SK-N-SH (cell line): ENCODE measurements around the gene STXBP1. TPM values are rescaled to one million over a fixed set of nuclear protein-coding genes. Genes with fewer than 3 reads are reported as not detected.
A peak's percentile ranks its signal among the peaks of the same experiment; 100 is the strongest.

Experiments used
- CTCF ChIA-PET: fragments of 300-600, 350-600 bp; formaldehyde crosslinking; extraction: SDS; loops from one replicate; lab custom pipeline; 2021; lab: Yijun Ruan, JAX
- POLR2A ChIA-PET: fragments of 350-600 bp; sonication (Branson Sonifier 250); formaldehyde crosslinking; extraction: SDS; loops from one replicate; lab custom pipeline; 2020; ENCODE audit warnings: antibody characterized with exemption, inconsistent platforms; lab: Yijun Ruan, JAX
- DNase-seq: peaks from one replicate; pipeline ENCODE4 v3.0.0; 2012
- H2AFZ ChIP-seq: fragments of 200-600 bp; sonication (generic); 2 replicates; pipeline ENCODE4 v1.8.1; 2016; ENCODE audit warnings: antibody characterized with exemption, mild to moderate bottlenecking, low read depth
- H3F3A ChIP-seq: fragments of 200-600 bp; sonication (generic); replicated peaks from 2 replicates; pipeline ENCODE3; 2016; ENCODE audit warnings: antibody characterized with exemption, mild to moderate bottlenecking; ENCODE audit not compliant: insufficient read depth
- H3K27ac ChIP-seq, 2 experiments: fragments of 200-500 bp in 1 of 2; fragments of 200-600 bp in 1 of 2; sonication (Bioruptor generic) in 1 of 2; sonication (generic), shearing (Covaris generic) in 1 of 2; 2 replicates each; pipeline versions ENCODE4 v1.5.1 to v1.6.1; 2014 to 2016; ENCODE audit warnings: low read depth in 2 of 2, inconsistent platforms in 1 of 2, low read length in 1 of 2, mild to moderate bottlenecking in 1 of 2, mixed read lengths in 1 of 2
- H3K27me3 ChIP-seq: fragments of 200-600 bp; sonication (generic), shearing (Covaris generic); 2 replicates; pipeline ENCODE4 v1.6.1; 2016; ENCODE audit warnings: mixed run types; ENCODE audit not compliant: insufficient read depth
- H3K36me3 ChIP-seq, 2 experiments: fragments of 200-500 bp in 1 of 2; fragments of 200-600 bp in 1 of 2; sonication (Bioruptor generic) in 1 of 2; sonication (generic) in 1 of 2; replicated peaks in 1 of 2; 2 replicates each; pipeline versions ENCODE3 to v1.5.1; 2014 to 2016; ENCODE audit warnings: low read length in 1 of 2, mild to moderate bottlenecking in 1 of 2; ENCODE audit not compliant: insufficient read depth in 2 of 2, control insufficient read depth in 1 of 2
- H3K4me1 ChIP-seq, 2 experiments: fragments of 200-500 bp in 1 of 2; fragments of 200-600 bp in 1 of 2; sonication (Bioruptor generic) in 1 of 2; sonication (generic), shearing (Covaris generic) in 1 of 2; 2 replicates each; pipeline versions ENCODE4 v1.5.1 to v1.6.1; 2014 to 2016; ENCODE audit warnings: low read depth in 1 of 2, low read length in 1 of 2, mixed run types in 1 of 2; ENCODE audit not compliant: insufficient read depth in 2 of 2, control insufficient read depth in 1 of 2
- H3K4me2 ChIP-seq: fragments of 200-600 bp; sonication (generic), shearing (Covaris generic); 2 replicates; pipeline ENCODE4 v1.6.1; 2017; ENCODE audit warnings: mixed run types
- H3K4me3 ChIP-seq, 2 experiments: fragments of 200-500 bp in 1 of 2; fragments of 200-600 bp in 1 of 2; sonication (Bioruptor generic) in 1 of 2; sonication (generic), shearing (Covaris generic) in 1 of 2; 2 replicates each; pipeline versions ENCODE4 v1.5.1 to v1.8.1; 2014 to 2016; ENCODE audit warnings: low read depth in 2 of 2, inconsistent platforms in 1 of 2, low read length in 1 of 2, mild to moderate bottlenecking in 1 of 2, mixed read lengths in 1 of 2, moderate library complexity in 1 of 2
- H3K79me2 ChIP-seq: fragments of 200-600 bp; sonication (generic); 2 replicates; pipeline ENCODE4 v1.8.1; 2017; ENCODE audit warnings: mild to moderate bottlenecking; ENCODE audit not compliant: insufficient read depth
- H3K9ac ChIP-seq: fragments of 200-600 bp; sonication (generic); 2 replicates; pipeline ENCODE4 v1.6.1; 2017; ENCODE audit warnings: mixed run types
- H3K9me2 ChIP-seq: fragments of 200-600 bp; sonication (generic); 2 replicates; pipeline ENCODE4 v1.6.1; 2017; ENCODE audit warnings: mixed run types
- H3K9me3 ChIP-seq: fragments of 200-600 bp; sonication (generic); 2 replicates; pipeline ENCODE4 v1.6.1; 2017; ENCODE audit warnings: mixed run types, mild to moderate bottlenecking, moderate library complexity
- H4K20me1 ChIP-seq: fragments of 200-600 bp; sonication (generic); 2 replicates; pipeline ENCODE4 v1.6.1; 2017; ENCODE audit warnings: mild to moderate bottlenecking, mixed run types; ENCODE audit not compliant: insufficient read depth
- CTCF ChIP-seq: fragments of 200-600 bp; sonication (generic); IDR thresholded peaks from 2 replicates; pipeline ENCODE4 v1.6.1; 2017; ENCODE audit warnings: antibody characterized with exemption, mild to moderate bottlenecking, moderate library complexity
- EP300 ChIP-seq, 2 experiments: IDR thresholded peaks; 2 replicates each; pipeline versions ENCODE4 v1.4.0 to v1.6.1; 2012; ENCODE audit warnings: borderline replicate concordance in 1 of 2, low read depth in 1 of 2, low read length in 1 of 2
- FOXM1 ChIP-seq: IDR thresholded peaks from 2 replicates; pipeline ENCODE4 v1.4.0; 2012; ENCODE audit warnings: low read depth, mild to moderate bottlenecking
- MEF2A ChIP-seq: IDR thresholded peaks from 2 replicates; pipeline ENCODE4 v1.4.0; 2012; ENCODE audit warnings: low read depth, borderline replicate concordance
- MXI1 ChIP-seq: IDR thresholded peaks from 2 replicates; pipeline ENCODE4 v1.6.1; 2012; ENCODE audit warnings: mild to moderate bottlenecking, low read depth, low read length, improper control_type of control experiment
- NFIC ChIP-seq: IDR thresholded peaks from 2 replicates; pipeline ENCODE4 v1.4.0; 2012; ENCODE audit warnings: borderline replicate concordance
- NRF1 ChIP-seq: IDR thresholded peaks from 2 replicates; pipeline ENCODE4 v1.6.1; 2012; ENCODE audit warnings: low read depth, mild to moderate bottlenecking, low read length
- POLR2AphosphoS5 ChIP-seq: IDR thresholded peaks from 2 replicates; pipeline ENCODE4 v1.6.1; 2012; ENCODE audit warnings: low read depth, low read length
- RFX5 ChIP-seq: IDR thresholded peaks from 2 replicates; pipeline ENCODE4 v1.6.1; 2012; ENCODE audit warnings: mild to moderate bottlenecking, improper control_type of control experiment, low read length
- SIN3A ChIP-seq: IDR thresholded peaks from 2 replicates; pipeline ENCODE4 v1.6.1; 2012; ENCODE audit warnings: low read depth, mild to moderate bottlenecking, low read length, moderate library complexity, borderline replicate concordance
- TEAD4 ChIP-seq: IDR thresholded peaks from 2 replicates; pipeline ENCODE4 v1.4.0; 2012; ENCODE audit warnings: mild to moderate bottlenecking, borderline replicate concordance; ENCODE audit not compliant: insufficient read depth
- YY1 ChIP-seq: IDR thresholded peaks from 2 replicates; pipeline ENCODE4 v1.4.0; 2012; ENCODE audit warnings: low read depth, mild to moderate bottlenecking
- ZBTB33 ChIP-seq: IDR thresholded peaks from 2 replicates; pipeline ENCODE4 v1.4.0; 2012; ENCODE audit warnings: low read depth, borderline replicate concordance
- WGBS: methylation state at CpG from one replicate; pipeline ENCODE4 v1.1.6; 2017; ENCODE audit warnings: low lambda C conversion rate; 5-methylcytosine and 5-hydroxymethylcytosine counted together
- polyA plus RNA-seq, 3 experiments: library from polyadenylated mRNA; depleted of rRNA; stranded (reverse); fragments of >200 nt; gene quantifications; 2 replicates each; pipeline ENCODE4 v1.2.3, GENCODE V29; 2012

The STXBP1 gene
- polyA plus RNA-seq, 1 of the 3 experiments (the other 2 are of a cell fraction), result 44.3 TPM

GRCh38 chr9:127739614-127740330, 127.7 kb downstream of the STXBP1 start:
- Histone ChIP-seq H3K4me3 (no peak overlapping the region), H2AFZ (no peak overlapping the region), H4K20me1 (no peaks in the 10 kb centered on the region), H3K27ac (no peak overlapping the region), H3K4me2 (no peak overlapping the region), H3K27me3 (no peaks in the 10 kb centered on the region), H3F3A (no peaks in the 10 kb centered on the region), H3K9me3 (no peaks in the 10 kb centered on the region), H3K9me2 (no peaks in the 10 kb centered on the region), H3K9ac (no peak overlapping the region), H3K79me2 (no peaks in the 10 kb centered on the region), H3K4me1 (peaks cover 0 to 3% of the 10 kb centered on the region in 2 experiments; a peak in 1 of 4 replicates), H3K36me3 (no peaks in the 10 kb centered on the region)
- WGBS, result 89% methylated on average over 19 of the region's 19 CpGs
- ChIA-PET CTCF (interaction anchor here (1.3 to 6.4 kb wide), 4 partner anchors 16 to 131 kb away, joined by 3 to 34 read pairs (median 6); partner anchors contain the start of gene CDK9), POLR2A (no interaction called here)
- TF ChIP-seq EP300 (IDR thresholded peaks at IDR 0.05; ENCODE audit: borderline replicate concordance in 1 of 2, low read depth in 1 of 2, low read length in 1 of 2), result no peak
- no peak for TF ChIP-seq SIN3A
- no peak for TF ChIP-seq FOXM1
- no peak for TF ChIP-seq TEAD4
- no peak for TF ChIP-seq MEF2A
- TF ChIP-seq NRF1, result no peak
- DNase-seq, result no peak

- DNase-seq, result peak; percentile 78
- Histone ChIP-seq H3F3A (no peaks in the 10 kb centered on the region), H4K20me1 (no peaks in the 10 kb centered on the region), H3K9me3 (no peaks in the 10 kb centered on the region), H3K79me2 (no peaks in the 10 kb centered on the region), H3K36me3 (no peaks in the 10 kb centered on the region), H3K4me3 (no peak overlapping the region), H2AFZ (no peak overlapping the region), H3K27ac (no peak overlapping the region), H3K4me1 (no peaks in the 10 kb centered on the region; a peak in 1 of 4 replicates), H3K9me2 (no peaks in the 10 kb centered on the region), H3K9ac (no peak overlapping the region), H3K27me3 (no peaks in the 10 kb centered on the region), H3K4me2 (no peak overlapping the region)
- ChIA-PET POLR2A (no interaction called here), CTCF (interaction anchor here (0.7 to 6.4 kb wide), 11 partner anchors 13 to 1878 kb away, joined by 3 to 34 read pairs (median 4); partner anchors contain the start of genes CDK9 and PTRH1)
- TF ChIP-seq POLR2AphosphoS5, result no peak
- no peak for TF ChIP-seq YY1
- no peak for TF ChIP-seq CTCF
- TF ChIP-seq ZBTB33, result no peak
- no peak for TF ChIP-seq TEAD4
- TF ChIP-seq FOXM1, result no peak
- TF ChIP-seq MXI1, result no peak
- TF ChIP-seq NFIC, result no peak
- TF ChIP-seq MEF2A, result no peak
- TF ChIP-seq RFX5, result no peak
- WGBS, result 89% methylated on average over 38 of the region's 38 CpGs
These were observed 129.9 kb downstream of the STXBP1 start for GRCh38 chr9:127741831-127742434.
